MV-4-11 (cell line): ENCODE results near the gene LRG1.

Experiments used
- DNase-seq: peaks from one replicate; lab custom pipeline; 2025; lab: John Stamatoyannopoulos, UW

The LRG1 gene

DNA sequence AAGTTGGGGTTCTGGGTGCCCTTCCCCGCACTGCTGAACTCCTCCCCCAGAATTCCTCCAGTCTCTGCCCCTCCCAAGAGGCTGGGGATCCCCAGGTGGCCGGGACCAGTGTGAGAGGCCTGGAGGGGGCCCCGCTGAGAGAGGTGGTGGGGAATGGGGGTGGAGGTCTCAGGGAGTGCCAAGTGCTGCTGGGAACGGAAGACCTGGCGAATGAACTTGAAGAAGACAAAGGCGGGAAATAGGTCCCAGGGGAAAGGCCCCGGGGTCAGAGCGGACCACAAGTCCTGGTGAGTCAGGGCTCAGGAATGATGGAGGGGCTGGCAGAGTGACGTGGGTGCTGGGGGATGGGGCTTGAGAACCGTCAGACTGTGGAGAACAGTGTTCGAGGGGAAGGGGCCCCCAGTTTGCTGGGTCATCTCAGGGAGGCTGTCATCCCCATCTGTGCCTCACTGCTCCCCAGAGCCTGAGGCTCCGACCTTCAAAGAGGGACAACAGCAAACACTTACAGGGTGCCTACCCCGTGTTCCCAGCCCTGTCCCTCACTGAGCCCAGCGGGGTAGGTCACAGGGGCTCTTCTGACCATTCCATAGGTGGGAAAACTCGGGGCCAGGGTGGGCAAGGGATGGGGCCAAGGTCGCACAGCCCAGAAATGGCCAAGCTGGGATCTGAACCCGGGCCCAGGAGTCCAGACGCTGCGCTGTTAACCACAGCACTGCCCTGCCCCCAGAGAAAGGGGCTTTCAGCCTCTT, 35.6 kb upstream of the LRG1 start:
- peak; percentile 54 for DNase-seq

DNA sequence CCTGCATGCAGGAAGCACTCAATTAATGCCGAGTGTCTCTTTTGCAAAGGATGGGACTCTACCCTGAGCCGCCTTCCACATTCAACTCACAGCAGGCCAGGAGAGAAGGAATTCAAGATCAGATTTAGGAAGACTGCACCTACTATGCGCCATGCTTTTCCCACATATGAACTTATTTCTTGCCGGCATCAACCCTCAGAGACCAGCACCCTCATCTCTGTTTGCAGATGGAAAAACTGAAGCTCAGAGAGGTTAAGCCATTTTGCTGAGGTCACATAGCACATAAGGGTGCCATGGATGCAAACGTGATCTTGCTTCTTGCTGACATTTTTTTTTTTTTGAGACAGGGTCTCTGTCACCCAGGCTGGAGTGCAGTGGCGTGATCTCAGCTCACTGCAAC, 33.8 kb upstream of the LRG1 start:
- DNase-seq, result no peak

DNA sequence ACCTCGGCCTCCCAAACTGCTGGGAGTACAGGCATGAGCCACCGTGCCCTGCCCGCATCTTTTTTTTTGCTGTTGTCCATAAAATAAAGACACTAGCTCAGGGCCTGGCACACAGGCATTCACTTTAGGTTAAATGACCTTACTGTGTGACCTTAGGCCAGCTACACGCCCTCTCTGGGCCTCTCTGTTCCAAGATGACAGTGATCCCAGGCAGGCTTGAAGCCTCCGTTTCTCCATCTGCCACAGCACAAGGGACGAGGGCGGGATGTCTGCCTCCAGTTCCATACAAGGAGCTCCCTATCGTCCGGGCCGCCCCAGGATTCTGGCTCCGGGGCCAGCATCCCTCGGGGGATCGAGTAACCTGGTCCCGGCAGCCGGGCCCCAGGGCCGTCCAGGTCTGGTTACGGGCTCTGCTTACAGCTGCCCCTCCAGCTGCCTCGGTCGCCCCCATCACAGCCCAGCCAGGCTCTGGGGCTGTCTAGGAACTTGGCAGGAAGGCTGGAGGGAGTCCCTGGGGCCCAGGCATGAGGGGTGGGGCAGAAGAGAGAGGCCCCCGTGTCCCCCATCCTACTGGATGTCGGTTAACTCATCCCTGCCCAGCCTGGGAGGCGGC, 31.6 kb upstream of the LRG1 start:
- no peak for DNase-seq

DNA sequence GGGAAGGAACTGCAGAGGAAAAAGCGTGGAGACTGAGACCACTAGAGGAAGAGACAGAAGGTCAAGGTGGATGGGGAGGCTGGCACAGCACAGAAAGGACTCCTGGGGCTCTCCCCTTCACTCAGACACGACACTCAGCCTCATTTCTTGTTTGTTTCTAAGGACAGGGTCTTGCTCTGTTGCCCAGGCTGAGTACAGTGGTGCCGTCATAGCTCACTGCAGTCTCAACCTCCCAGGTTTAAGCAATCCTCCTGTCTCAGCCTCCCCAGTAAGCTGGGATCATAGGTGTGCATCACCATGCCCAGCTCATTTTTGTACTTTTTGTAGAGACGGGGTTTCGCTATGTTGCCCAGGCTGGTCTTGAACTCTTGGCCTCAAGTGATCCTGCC, 31.1 kb upstream of the LRG1 start:
- DNase-seq, result no peak

DNA sequence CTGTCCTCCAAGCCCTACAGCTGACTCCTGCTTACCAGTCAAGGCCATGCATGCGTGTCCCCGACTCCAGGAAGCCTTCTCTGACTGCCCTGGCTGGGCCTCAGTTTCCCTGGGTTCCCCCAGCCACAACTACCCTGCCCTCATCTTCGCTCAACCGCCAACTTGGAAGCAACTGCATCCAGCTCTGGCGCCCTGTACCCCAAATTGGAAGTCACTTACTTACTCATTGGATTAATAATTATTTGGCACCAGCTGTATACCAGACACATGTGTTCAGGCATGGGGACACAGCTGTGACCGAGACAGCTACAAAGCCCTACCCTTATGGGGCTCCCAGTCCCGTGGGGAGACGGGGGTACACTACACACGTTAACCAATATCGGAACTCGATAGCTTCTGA, 30.6 kb upstream of the LRG1 start:
- DNase-seq, result no peak

DNA sequence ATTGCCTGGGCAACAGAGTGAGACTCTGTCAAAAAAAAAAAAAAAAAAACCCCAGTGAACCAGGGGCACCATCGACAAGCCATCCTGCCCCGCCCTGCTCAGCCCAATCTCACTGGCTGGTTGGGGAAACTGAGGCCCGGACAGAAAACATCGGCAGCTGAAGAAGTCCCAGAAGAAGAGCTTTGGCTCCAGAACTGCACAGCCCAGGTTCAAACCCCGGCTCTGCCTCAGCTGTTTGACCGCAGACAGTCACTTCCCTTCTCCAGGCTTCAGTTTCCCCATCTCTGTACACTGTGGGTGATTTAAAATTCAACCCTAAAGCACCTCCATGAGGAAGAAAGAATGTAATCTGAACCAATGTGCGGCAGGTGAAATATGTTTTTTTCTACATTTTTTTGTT, 29.1 kb upstream of the LRG1 start:
- DNase-seq, result peak; percentile 89

DNA sequence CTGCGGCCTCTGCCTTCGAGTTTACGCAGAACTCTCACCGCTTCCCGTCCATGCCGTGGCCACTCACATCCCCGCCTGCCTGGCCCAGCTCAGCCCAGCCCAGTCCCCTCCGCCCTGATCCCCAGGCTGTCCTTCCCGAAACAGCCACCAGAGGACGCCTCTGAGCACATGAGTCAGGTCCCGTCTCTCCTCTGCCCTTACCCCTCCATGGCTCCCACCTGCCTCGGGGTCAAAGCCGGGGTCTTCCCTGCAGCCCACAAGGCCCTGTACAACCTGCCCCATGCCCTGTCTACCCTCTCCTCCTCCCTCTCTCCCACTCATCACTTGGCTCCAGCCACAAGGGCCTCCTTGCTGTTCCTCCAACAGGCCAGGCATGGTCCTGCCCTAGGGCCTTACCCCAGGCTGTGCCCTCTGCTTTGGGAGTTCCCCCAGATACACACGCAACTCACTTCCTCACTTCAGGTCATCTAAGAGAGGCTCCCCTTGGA, 27.8 kb upstream of the LRG1 start:
- peak; percentile 53 for DNase-seq

DNA sequence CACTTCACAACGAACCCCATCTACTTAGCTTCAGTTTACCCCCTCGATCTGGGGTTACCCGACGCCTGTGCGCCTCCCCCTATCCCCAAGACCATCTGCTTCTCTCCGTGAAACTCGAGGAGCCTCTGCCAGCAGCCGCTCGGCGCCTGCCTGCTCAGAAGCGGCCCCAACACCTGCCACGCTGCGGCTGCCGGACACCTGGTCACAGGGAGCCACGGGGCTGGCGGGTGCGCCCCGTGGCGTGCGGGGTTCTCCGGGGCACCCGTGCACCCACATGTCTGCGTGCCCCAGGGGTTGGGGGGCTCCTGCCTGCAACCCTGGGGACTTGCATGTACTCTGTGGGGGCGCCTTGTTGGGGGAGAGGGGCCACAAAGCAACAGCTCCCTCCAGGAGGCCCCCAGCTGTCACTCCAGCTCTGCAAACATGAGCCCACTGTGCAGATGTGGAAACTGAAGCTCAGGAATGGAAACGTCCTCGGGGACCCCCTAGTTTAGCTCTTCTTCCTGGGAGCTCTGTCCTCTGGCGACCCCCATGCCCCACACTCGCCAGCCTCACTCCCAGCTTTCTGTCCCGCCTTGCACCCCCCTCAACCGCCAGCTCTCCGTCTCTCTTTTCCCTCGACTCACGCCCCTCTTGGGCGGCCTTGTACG, 26.7 kb upstream of the LRG1 start:
- DNase-seq, result no peak

DNA sequence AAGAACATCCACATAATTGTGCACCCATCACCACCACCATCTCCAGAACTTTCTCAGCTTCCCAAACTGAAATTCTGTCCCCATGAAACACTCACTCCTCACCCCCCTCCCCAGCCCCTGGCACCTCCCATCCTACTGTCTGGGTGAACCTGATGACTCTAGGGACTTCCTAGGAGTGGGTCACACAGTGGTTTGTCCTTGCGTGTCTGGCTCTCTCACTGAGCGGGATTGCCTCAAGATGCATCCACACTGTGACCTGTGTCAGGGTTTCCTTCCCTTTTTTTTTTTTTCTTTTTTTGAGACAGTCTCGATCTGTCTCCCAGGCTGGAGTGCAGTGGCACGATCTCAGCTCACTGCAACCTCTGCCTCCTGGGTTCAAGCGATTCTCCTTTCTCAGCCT, 23.7 kb upstream of the LRG1 start:
- DNase-seq, result peak; percentile 95

DNA sequence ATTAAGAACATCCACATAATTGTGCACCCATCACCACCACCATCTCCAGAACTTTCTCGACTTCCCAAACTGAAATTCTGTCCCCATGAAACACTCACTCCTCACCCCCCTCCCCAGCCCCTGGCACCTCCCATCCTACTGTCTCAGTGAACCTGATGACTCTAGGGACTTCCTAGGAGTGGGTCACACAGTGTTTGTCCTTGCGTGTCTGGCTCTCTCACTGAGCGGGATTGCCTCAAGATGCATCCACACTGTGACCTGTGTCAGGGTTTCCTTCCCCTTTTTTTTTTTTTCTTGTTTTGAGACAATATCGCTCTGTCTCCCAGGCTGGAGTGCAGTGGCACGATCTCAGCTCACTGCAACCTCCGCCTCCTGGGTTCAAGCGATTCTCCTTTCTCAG, 22.2 kb upstream of the LRG1 start:
- DNase-seq, result peak; percentile 94

DNA sequence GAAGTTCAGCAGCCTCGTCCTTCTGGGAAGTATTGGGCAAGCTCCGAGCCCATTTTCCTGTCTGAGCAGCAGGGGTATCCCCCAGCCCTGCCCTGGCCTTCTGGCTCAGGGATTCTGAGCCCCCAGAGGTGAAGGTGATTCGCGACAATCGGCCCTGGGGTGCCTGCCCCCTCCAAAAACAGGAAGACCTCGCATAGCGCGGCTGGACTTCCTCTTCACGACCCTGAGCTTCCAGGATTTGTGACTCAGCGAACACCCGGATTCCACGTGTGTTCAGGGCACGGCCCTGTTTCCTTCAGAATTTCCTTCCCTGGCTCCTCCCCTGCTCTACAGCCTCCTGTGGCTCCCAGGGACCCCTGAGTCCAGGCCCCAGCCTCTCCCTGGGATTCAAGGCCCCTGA, 19.7 kb upstream of the LRG1 start, which contains the start of gene SEMA6B:
Gene SEMA6B (minus strand): TSS at position 116 of the 400 bp plus-strand sequence. CDS start 1,227 bp downstream, outside the sequence.
- peak; percentile 68 for DNase-seq

DNA sequence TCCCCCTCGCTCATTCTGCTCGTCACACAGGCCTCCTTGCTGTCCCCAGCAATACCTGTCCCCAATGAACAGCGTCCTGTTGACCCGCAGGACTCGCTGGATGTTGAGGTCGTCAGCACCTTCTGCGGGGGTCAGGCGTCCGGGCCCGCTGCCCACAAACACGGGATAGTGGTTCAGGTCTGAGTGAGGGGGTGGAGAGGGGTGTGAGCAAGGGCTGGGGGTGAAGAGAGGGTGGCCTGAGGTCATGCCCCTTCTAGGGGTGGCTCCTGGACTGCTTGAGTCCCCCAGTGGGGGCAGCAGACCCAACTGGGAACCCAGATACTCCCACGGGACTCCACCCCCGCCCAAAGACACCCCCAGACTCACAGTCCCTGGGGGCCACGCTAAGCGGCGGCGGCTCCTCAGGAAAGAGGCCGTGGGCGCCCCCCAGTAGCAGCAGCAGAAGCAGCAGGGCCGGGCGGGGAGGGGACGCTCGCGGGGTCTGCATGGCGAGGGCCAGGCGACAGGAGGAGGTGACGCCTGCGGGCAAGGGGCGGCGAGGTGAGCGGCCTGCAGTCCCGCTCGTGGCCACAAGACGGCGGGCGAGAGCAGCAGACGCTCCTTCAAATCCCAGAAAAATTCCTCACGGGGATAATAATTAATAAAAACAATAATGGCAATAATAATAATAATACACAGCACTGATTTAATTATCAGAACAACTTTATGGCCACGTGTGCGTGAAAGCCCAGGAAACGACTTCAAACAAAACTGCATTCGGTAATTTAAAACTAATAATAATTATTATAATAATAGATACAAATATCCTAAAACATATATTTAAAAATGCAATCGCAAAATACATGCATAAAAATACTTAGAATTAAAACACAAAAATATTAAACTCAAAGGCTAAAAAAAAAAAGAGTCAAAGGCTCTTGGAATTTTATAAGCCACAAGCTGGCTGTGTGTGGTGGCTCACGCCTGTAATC, 18.4 kb upstream of the LRG1 start:
- no peak for DNase-seq

DNA sequence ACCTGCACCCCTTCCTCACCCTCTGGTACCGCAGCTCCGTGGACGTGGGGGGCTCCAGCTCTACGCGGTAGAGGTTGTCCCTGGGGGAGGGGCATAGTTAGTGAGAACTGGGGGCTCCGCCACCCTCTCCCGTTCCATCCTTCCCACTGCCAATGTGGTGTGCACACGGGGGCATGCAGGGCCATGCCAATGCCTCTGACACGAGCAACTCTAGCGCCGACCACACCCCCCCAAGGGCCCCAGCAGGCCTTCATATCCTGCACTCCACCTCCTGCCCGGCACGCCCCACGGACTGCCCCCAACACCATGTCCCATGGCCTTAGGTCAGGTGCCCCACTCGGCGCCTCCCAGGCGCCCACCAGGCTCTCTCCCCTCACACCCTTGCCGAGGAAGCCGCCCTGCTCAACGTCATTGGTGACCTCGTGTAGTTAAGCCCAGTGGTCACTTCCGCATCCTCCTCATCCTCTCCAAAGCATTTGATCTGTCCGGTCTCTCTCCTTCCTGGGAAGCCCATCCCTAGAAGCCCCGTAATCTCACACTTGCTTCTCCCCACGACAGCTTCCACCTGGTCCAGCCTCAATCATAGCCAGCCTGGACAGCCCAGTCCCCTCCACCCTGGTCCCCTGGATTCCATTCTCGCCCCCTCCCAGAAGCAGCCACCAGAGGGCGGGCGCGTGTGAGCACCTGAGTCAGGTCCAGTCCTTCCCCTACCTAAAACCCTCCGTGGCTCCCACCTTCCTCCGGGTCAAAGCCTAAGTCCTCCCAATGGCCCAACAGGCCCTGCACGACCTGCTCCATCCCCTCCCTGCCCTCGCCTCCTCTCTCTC, 17.5 kb upstream of the LRG1 start:
- DNase-seq, result no peak

DNA sequence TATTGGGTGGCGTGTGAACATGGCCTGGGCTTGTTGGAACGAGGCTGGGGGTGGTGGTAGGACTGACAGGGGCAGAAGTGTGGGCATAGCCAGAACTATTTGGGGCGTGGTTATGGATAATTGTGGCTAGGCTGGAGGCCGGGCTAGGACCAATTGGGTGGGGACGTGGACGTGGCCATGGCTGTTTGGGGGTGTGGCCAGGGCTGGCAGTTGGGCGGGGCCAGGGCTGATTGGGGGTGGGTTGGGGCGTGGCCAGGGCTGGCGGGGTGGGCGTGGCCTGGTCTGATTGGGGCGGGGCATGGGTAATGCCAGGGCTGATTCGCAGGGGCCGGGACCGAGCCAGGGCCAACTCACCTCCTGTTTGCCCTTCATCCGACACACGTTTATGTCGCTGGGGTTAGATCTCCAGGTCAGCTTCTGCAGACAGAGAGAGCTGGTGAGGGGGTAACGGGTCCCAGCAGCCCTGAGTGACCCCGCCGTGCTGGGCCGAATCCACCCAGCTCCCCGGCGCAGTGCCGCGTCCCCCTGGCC, 16.8 kb upstream of the LRG1 start:
- peak; percentile 34 for DNase-seq

DNA sequence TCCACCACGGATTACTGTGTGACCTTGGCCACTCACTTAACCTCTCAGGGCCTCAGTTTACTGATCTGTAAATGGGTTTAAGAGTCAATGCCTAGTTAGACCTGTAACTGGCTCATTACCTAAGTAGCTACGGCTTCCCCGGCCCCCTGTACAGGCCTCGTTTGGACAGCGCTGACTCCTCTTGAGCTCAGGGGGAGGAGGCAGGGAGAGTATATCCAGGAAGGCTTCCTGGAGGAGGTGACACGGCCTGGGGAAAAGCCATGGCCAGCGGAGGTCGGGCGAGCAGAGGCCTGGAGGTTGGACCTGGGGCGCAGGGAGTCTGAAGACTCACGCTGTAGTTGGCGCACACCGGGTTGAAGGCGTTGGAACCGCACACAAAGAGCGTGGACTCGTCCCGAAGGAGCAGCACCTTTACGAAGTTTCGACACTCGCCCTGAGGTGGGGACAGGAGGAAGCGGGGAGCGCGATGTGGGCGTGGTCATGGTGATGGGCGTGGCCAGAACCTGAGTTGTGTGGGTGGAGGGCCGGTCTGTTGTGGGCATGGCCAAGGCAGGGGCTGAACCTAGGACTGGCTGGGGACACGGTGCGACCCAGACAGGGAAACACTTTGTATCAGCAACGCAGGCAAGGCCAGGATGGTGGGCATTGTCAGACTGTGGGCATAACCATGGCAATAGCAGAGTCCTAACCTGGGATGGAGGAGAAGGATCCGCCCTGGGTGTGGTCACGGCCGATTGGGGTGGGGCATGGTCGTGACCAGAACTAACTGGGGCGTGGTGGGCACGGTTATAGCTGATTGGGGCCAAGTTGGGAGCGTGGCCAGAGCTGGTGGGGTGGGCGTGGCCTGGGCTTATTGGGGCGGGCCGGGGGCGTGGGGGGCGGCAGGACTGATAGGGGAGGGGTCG, 16.1 kb upstream of the LRG1 start:
- no peak for DNase-seq

DNA sequence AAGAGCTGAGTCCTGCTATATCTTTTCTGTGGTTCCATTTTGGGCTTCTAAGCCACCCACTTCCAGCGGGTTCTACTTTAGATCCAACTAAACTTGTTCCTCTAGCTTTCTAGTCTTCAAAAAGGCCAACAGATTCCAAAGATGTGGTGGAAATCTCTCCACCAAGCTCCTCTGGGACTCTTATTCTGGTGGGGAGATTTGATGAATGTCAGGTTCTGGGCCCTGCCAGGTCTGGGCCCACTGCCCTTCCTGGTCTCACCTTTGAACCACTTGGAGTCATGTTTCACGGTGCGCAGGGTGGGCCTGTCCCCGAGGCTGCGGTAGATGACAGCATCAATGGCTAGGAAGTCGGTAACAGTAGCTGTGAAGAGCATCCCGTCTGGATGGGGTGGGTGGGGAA, 14.9 kb upstream of the LRG1 start:
- no peak for DNase-seq

DNA sequence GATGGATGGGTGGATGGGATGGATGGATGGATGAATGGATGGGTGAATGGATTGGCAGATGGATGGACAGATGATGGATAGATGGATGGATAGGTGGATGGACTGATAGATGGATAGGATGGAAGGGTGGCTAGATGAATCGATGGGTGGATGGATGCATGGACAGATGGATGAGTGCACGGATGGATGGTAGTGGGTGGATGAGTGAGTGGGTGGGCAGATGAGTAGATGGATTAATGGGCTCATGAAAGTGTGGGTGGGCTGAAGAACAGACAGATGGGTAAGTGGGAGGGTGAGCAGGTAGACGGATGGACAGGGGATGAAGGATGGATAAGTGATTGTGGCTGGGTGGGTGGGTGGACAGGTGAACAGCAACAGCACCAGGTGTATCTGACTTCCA, 13.9 kb upstream of the LRG1 start:
- no peak for DNase-seq

DNA sequence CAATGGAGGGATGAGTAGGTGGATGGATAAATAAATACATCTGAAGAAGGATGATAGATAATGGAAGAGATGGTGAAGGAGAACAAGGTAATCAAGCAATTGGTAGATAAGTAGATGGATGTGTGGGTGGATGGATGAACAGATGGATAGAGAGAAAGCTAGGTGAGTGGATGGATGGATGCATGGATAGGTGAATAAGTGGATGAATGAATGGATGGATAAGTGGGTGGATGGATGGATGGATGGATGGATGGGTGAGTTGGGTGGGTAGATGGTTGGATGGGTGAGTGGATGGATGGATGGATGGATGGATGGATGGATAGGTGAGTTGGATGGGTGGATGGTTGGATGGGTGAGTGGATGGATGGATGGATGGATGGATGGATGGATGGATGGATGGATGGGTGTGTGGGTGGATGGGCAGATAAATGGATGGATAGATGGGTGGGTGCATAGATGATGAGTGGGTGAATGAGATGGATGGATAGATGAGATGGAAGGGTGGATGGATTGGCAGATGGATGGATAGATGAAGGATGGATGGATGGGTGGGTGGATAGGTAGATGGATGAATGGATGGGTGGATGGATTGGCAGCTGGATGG, 13.4 kb upstream of the LRG1 start:
- DNase-seq, result no peak

DNA sequence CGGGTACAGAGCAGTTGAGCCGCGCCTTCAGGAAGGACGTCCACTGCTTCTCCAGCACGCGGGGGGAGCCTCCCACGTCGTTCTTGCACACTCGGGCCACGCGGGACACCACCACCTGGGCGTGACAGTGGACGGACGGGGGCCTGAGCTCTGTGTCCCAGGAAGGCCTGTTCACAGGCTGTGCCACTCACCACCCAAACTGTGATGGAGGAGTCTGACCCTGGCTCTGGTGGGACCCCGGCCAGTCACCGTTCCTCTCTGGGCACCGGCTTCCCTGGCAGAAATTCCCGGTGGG, 12.6 kb upstream of the LRG1 start:
- no peak for DNase-seq
